CD4-positive, alpha-beta memory T cell (primary cell): ENCODE data around the gene PTPRB. TPM values are rescaled to one million over a fixed set of nuclear protein-coding genes. Genes with fewer than 3 reads are reported as not detected.
A peak's percentile ranks its signal among the peaks of the same experiment; 100 is the strongest.

Experiments
- CTCF ChIA-PET: fragments of 350-600 bp; sonication (Branson Sonifier 250); formaldehyde crosslinking; loops from one replicate; lab custom pipeline; 2021; ENCODE audit warnings: inconsistent platforms; ENCODE audit not compliant: partially characterized antibody; lab: Charles Lee
- POLR2A ChIA-PET: fragments of 350-600 bp; sonication (Branson Sonifier 250); formaldehyde crosslinking; loops from one replicate; lab custom pipeline; 2021; ENCODE audit not compliant: partially characterized antibody; lab: Charles Lee
- DNase-seq, 5 donors: peaks; one replicate each; pipeline versions ENCODE4 v3.0.0 to v3.0.0-alpha.2; 2020 to 2022; ENCODE audit warnings: mixed read lengths in 1 of 5
- H3K27ac ChIP-seq: one replicate; pipeline ENCODE4 v1.7.0; 2013; ENCODE audit warnings: low read depth, low read length
- H3K27me3 ChIP-seq: 2 replicates; pipeline ENCODE4 v1.7.0; 2013; ENCODE audit warnings: mild to moderate bottlenecking, low read length, moderate library complexity; ENCODE audit not compliant: insufficient read depth
- H3K36me3 ChIP-seq: 2 replicates; pipeline ENCODE4 v1.7.0; 2013; ENCODE audit warnings: mild to moderate bottlenecking, low read length, moderate library complexity; ENCODE audit not compliant: insufficient read depth
- H3K4me1 ChIP-seq: 2 replicates; pipeline ENCODE4 v1.7.0; 2013; ENCODE audit warnings: mild to moderate bottlenecking, low read length, moderate library complexity; ENCODE audit not compliant: insufficient read depth
- H3K4me3 ChIP-seq, 2 donors: one replicate each; pipeline ENCODE4 v1.7.0; 2013; ENCODE audit warnings: low read length in 2 of 2, mild to moderate bottlenecking in 1 of 2
- H3K9me3 ChIP-seq, 2 donors: one replicate each; pipeline ENCODE4 v1.7.0; 2013; ENCODE audit warnings: low read length in 2 of 2, control low read depth in 1 of 2; ENCODE audit not compliant: control insufficient read depth in 1 of 2
- H3K27ac Mint-ChIP-seq, 7 donors: one replicate each; pipeline ENCODE4 v1.8.0; 2020 to 2021; ENCODE audit warnings: mixed read lengths in 7 of 7, mild to moderate bottlenecking in 6 of 7, inconsistent platforms in 3 of 7, moderate library complexity in 3 of 7
- H3K27me3 Mint-ChIP-seq, 2 donors: one replicate each; pipeline ENCODE4 v1.8.0; 2020 to 2021; ENCODE audit warnings: mixed read lengths in 2 of 2
- H3K36me3 Mint-ChIP-seq, 2 donors: one replicate each; pipeline ENCODE4 v1.8.0; 2020 to 2021; ENCODE audit warnings: mixed read lengths in 2 of 2, inconsistent platforms in 1 of 2, mild to moderate bottlenecking in 1 of 2
- H3K4me1 Mint-ChIP-seq, 4 donors: one replicate each; pipeline ENCODE4 v1.8.0; 2020 to 2021; ENCODE audit warnings: mixed read lengths in 4 of 4, mild to moderate bottlenecking in 1 of 4
- H3K4me3 Mint-ChIP-seq, 8 donors: one replicate each; pipeline ENCODE4 v1.8.0; 2020 to 2021; ENCODE audit warnings: mixed read lengths in 8 of 8, mild to moderate bottlenecking in 7 of 8, moderate library complexity in 6 of 8, inconsistent platforms in 3 of 8
- H3K9me3 Mint-ChIP-seq, 8 donors: one replicate each; pipeline ENCODE4 v1.8.0; 2020 to 2021; ENCODE audit warnings: mixed read lengths in 8 of 8, mild to moderate bottlenecking in 5 of 8, inconsistent platforms in 3 of 8, moderate library complexity in 1 of 8
- intact Hi-C: fragments of 100-400 bp; cut with micrococcal nuclease; formaldehyde crosslinking; loops from one replicate; pipeline ENCODE4 v1.15.1; 2023
- polyA plus RNA-seq, 2 donors: library from polyadenylated mRNA; unstranded; fragments of 300-500 nt; fragmentation: Illumina TruSeq; gene quantifications; one replicate each; pipeline ENCODE4 v1.2.3, GENCODE V29; 2021
- total RNA-seq, 2 experiments: library from RNA; stranded (reverse); gene quantifications; one replicate each; pipeline ENCODE4 v1.2.3, GENCODE V29; 2021

PTPRB gene
- total and polyA plus RNA-seq, 4 experiments from 2014 or later, result not detected

GRCh38 chr12:70592664-70593063, 44.6 kb downstream of the PTPRB start:
- H3K27me3 ChIP-seq, result no peaks in the 10 kb centered on the region
- Mint-ChIP-seq H3K27ac (no peak overlapping the region), H3K9me3 (peaks cover 0 to 4% (median 0%) of the 10 kb centered on the region in 8 donors), H3K4me1 (no peaks in the 10 kb centered on the region), H3K36me3 (no peaks in the 10 kb centered on the region), H3K27me3 (peaks cover 8 to 10% of the 10 kb centered on the region in 2 donors), H3K4me3 (no peak overlapping the region)
- ChIA-PET CTCF (interaction anchor here (1.0 kb wide), 1 partner anchor 1155 kb away, joined by 3 read pairs; no protein-coding TSS in a partner anchor), POLR2A (no interaction called here)
- no peak overlapping the region for H3K27ac ChIP-seq
- DNase-seq, result no peak
- H3K4me3 ChIP-seq, result no peak overlapping the region
- no peaks in the 10 kb centered on the region for H3K9me3 ChIP-seq
- intact Hi-C loops, result loop anchor here (5.0 kb wide), 1 partner anchor 130 kb away; no protein-coding TSS in a partner anchor
- H3K4me1 ChIP-seq, result no peaks in the 10 kb centered on the region
- no peaks in the 10 kb centered on the region for H3K36me3 ChIP-seq

GRCh38 chr12:70590549-70591226, 46.5 kb downstream of the PTPRB start:
- Mint-ChIP-seq H3K27me3 (peaks cover 8 to 15% of the 10 kb centered on the region in 2 donors), H3K27ac (no peak overlapping the region), H3K4me3 (no peak overlapping the region), H3K36me3 (no peaks in the 10 kb centered on the region), H3K4me1 (no peaks in the 10 kb centered on the region), H3K9me3 (peaks cover 0 to 6% (median 0%) of the 10 kb centered on the region in 8 donors)
- CTCF ChIA-PET, result interaction anchor here (0.9 to 1.5 kb wide), 5 partner anchors 14 to 1156 kb away, joined by 3 to 5 read pairs (median 5); no protein-coding TSS in a partner anchor
- intact Hi-C loops, result loop anchor here (5.0 kb wide), 1 partner anchor 132 kb away; no protein-coding TSS in a partner anchor
- H3K9me3 ChIP-seq, result no peaks in the 10 kb centered on the region
- POLR2A ChIA-PET, result no interaction called here
- H3K4me3 ChIP-seq, result no peak overlapping the region
- H3K36me3 ChIP-seq, result no peaks in the 10 kb centered on the region
- DNase-seq, result no peak
- no peaks in the 10 kb centered on the region for H3K4me1 ChIP-seq
- no peak overlapping the region for H3K27ac ChIP-seq
- H3K27me3 ChIP-seq, result no peaks in the 10 kb centered on the region

- H3K4me3 ChIP-seq, result no peak overlapping the region
- H3K27ac ChIP-seq, result no peak overlapping the region
- H3K27me3 ChIP-seq, result no peaks in the 10 kb centered on the region
- DNase-seq, result peak; percentile 23 to 56 (median 39)
- Mint-ChIP-seq H3K4me3 (peak overlapping the region in 1 of 8 donors; percentile 7), H3K4me1 (no peaks in the 10 kb centered on the region), H3K9me3 (peaks cover 0 to 7% (median 0%) of the 10 kb centered on the region in 8 donors), H3K36me3 (no peaks in the 10 kb centered on the region), H3K27me3 (peaks cover 8 to 17% of the 10 kb centered on the region in 2 donors), H3K27ac (no peak overlapping the region)
- H3K9me3 ChIP-seq, result no peaks in the 10 kb centered on the region
- H3K4me1 ChIP-seq, result no peaks in the 10 kb centered on the region
- intact Hi-C loops, result loop anchor here (5.0 kb wide), 1 partner anchor 132 kb away; no protein-coding TSS in a partner anchor
- no peaks in the 10 kb centered on the region for H3K36me3 ChIP-seq
- ChIA-PET POLR2A (no interaction called here), CTCF (interaction anchor here (0.9 to 1.5 kb wide), 3 partner anchors 13 to 1157 kb away, joined by 3 to 5 read pairs (median 5); no protein-coding TSS in a partner anchor)
Measured at GRCh38 chr12:70590051-70590450, 47.2 kb downstream of the PTPRB start.

GRCh38 chr12:70584332-70584731, 52.9 kb downstream of the PTPRB start:
- H3K36me3 Mint-ChIP-seq, result no peaks in the 10 kb centered on the region
- H3K36me3 ChIP-seq, result no peaks in the 10 kb centered on the region
- no peaks in the 10 kb centered on the region for H3K4me1 ChIP-seq
- ChIA-PET CTCF (no interaction called here), POLR2A (no interaction called here)
- no peak overlapping the region for H3K4me3 Mint-ChIP-seq
- intact Hi-C loops, result no loop called here
- peaks cover 2 to 9% of the 10 kb centered on the region in 2 donors for H3K27me3 Mint-ChIP-seq
- no peak overlapping the region for H3K27ac ChIP-seq
- no peaks in the 10 kb centered on the region for H3K27me3 ChIP-seq
- DNase-seq, result no peak
- H3K4me1 Mint-ChIP-seq, result no peaks in the 10 kb centered on the region
- no peaks in the 10 kb centered on the region for H3K9me3 ChIP-seq
- no peak overlapping the region for H3K27ac Mint-ChIP-seq
- no peak overlapping the region for H3K4me3 ChIP-seq
- H3K9me3 Mint-ChIP-seq, result peaks cover 0 to 16% (median 7%) of the 10 kb centered on the region in 8 donors

GRCh38 chr12:70583251-70583650, 54.0 kb downstream of the PTPRB start:
- no peak for DNase-seq
- H3K36me3 ChIP-seq, result no peaks in the 10 kb centered on the region
- H3K4me3 Mint-ChIP-seq, result no peak overlapping the region
- H3K9me3 Mint-ChIP-seq, result peaks cover 0 to 16% (median 7%) of the 10 kb centered on the region in 8 donors
- no peaks in the 10 kb centered on the region for H3K36me3 Mint-ChIP-seq
- H3K4me1 Mint-ChIP-seq, result no peaks in the 10 kb centered on the region
- H3K9me3 ChIP-seq, result no peaks in the 10 kb centered on the region
- ChIA-PET CTCF (interaction anchor here (2.1 kb wide), 1 partner anchor 704 kb away, joined by 6 read pairs; no protein-coding TSS in a partner anchor), POLR2A (no interaction called here)
- peaks cover 8 to 9% of the 10 kb centered on the region in 2 donors for H3K27me3 Mint-ChIP-seq
- no peaks in the 10 kb centered on the region for H3K4me1 ChIP-seq
- no peak overlapping the region for H3K4me3 ChIP-seq
- H3K27me3 ChIP-seq, result no peaks in the 10 kb centered on the region
- no peak overlapping the region for H3K27ac Mint-ChIP-seq
- intact Hi-C loops, result no loop called here
- H3K27ac ChIP-seq, result no peak overlapping the region

GRCh38 chr12:70581208-70581607, 56.0 kb downstream of the PTPRB start:
- Histone ChIP-seq H3K9me3 (no peaks in the 10 kb centered on the region), H3K4me3 (no peak overlapping the region), H3K27me3 (no peaks in the 10 kb centered on the region), H3K36me3 (no peaks in the 10 kb centered on the region), H3K4me1 (no peaks in the 10 kb centered on the region), H3K27ac (no peak overlapping the region)
- Mint-ChIP-seq H3K27me3 (peaks cover 5 to 11% of the 10 kb centered on the region in 2 donors), H3K36me3 (no peaks in the 10 kb centered on the region), H3K4me3 (no peak overlapping the region), H3K9me3 (peaks cover 0 to 15% (median 7%) of the 10 kb centered on the region in 8 donors), H3K27ac (no peak overlapping the region), H3K4me1 (no peaks in the 10 kb centered on the region)
- no peak for DNase-seq
- ChIA-PET CTCF (interaction anchor here (2.1 to 3.2 kb wide), 3 partner anchors 680 to 703 kb away, joined by 6 to 19 read pairs (median 13); no protein-coding TSS in a partner anchor), POLR2A (no interaction called here)
- intact Hi-C loops, result no loop called here

GRCh38 chr12:70577283-70577634, 60.0 kb downstream of the PTPRB start:
- Mint-ChIP-seq H3K4me1 (no peaks in the 10 kb centered on the region), H3K27ac (no peak overlapping the region), H3K4me3 (no peak overlapping the region), H3K9me3 (no peaks in the 10 kb centered on the region), H3K36me3 (no peaks in the 10 kb centered on the region), H3K27me3 (peaks cover 7 to 18% of the 10 kb centered on the region in 2 donors)
- H3K4me3 ChIP-seq, result no peak overlapping the region
- H3K27ac ChIP-seq, result no peak overlapping the region
- POLR2A ChIA-PET, result interaction anchor here (0.5 to 1.1 kb wide), 2 partner anchors 79 to 697 kb away, joined by 3 to 4 read pairs; no protein-coding TSS in a partner anchor
- H3K9me3 ChIP-seq, result no peaks in the 10 kb centered on the region
- H3K4me1 ChIP-seq, result no peaks in the 10 kb centered on the region
- intact Hi-C loops, result loop anchor here (1.0 to 5.0 kb wide), 4 partner anchors 153 to 1220 kb away; partner anchors contain the start of gene YEATS4
- H3K36me3 ChIP-seq, result no peaks in the 10 kb centered on the region
- no peaks in the 10 kb centered on the region for H3K27me3 ChIP-seq
- no peak for DNase-seq
- CTCF ChIA-PET, result interaction anchor here (0.8 to 6.4 kb wide), 12 partner anchors 9 to 700 kb away, joined by 3 to 126 read pairs (median 4); no protein-coding TSS in a partner anchor
